Bronchial epithelial cell (primary cell): Measurements from ENCODE around the gene NRDC. TPM values are rescaled to one million over a fixed set of nuclear protein-coding genes. Genes with fewer than 3 reads are reported as not detected.

ENCODE experiments used
- DNase-seq: peaks from one replicate; pipeline ENCODE4 v3.0.0-alpha.2; 2010; ENCODE audit warnings: low read depth
- FAIRE-seq: peaks from 2 replicates; lab custom pipeline; 2011; peaks lifted over from hg19 to GRCh38; lab: Jason Lieb, UNC
- H3K27me3 ChIP-seq: 2 replicates; pipeline ENCODE4 v1.5.1; 2011; ENCODE audit warnings: low read length; ENCODE audit not compliant: control insufficient read depth, insufficient read depth
- H3K36me3 ChIP-seq: 2 replicates; pipeline ENCODE4 v1.5.1; 2011; ENCODE audit warnings: low read length; ENCODE audit not compliant: control insufficient read depth, insufficient read depth
- H3K4me3 ChIP-seq: 2 replicates; pipeline ENCODE4 v1.5.1; 2011; ENCODE audit warnings: mild to moderate bottlenecking, low read depth, low read length, control low read depth
- CTCF ChIP-seq: IDR thresholded peaks from 2 replicates; pipeline ENCODE4 v1.5.1; 2011; ENCODE audit warnings: mild to moderate bottlenecking, moderate library complexity, low read length, control low read depth, inconsistent platforms; ENCODE audit not compliant: insufficient read depth, severe bottlenecking
- total RNA-seq: library from RNA; depleted of rRNA; stranded (reverse); fragments of >200 nt; gene quantifications from 2 replicates; pipeline ENCODE4 v1.2.1, GENCODE V29; 2014

The NRDC gene
- total RNA-seq, 1 donor from 2014 or later, result 67.4 TPM

- H3K36me3 ChIP-seq, result no peaks in the 10 kb centered on the region
- no peaks in the 10 kb centered on the region for H3K27me3 ChIP-seq
- FAIRE-seq (no peak), DNase-seq (no peak)
- no peak for TF ChIP-seq CTCF
- H3K4me3 ChIP-seq, result no peak overlapping the region
Measured at GRCh38 chr1:51867479-51868232, 10.9 kb downstream of the NRDC start.

GRCh38 chr1:51863384-51863783 lies 15.1 kb downstream of the NRDC start:
- FAIRE-seq, result no peak
- no peak overlapping the region for H3K4me3 ChIP-seq
- no peaks in the 10 kb centered on the region for H3K36me3 ChIP-seq
- TF ChIP-seq CTCF, result no peak
- no peak for DNase-seq
- H3K27me3 ChIP-seq, result no peaks in the 10 kb centered on the region

DNA sequence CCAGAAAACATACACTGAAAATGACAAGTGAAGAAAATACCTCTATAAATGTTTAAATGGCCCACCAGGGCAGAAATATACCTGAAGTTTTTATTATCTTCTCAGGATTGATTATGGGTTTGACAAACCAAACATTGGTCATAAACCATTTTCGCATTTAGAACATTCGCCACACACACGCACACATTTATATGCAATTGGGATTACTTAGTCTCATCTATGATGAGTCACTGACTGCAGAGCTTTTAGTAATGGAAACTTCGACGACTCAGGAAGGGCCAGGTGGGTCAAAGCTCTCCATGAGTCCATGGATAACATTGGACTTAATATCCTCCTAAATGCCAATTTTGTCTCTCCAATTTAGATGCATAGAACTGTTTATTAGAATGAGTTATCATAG lies 16.9 kb downstream of the NRDC start:
- Histone ChIP-seq H3K27me3 (no peaks in the 10 kb centered on the region), H3K36me3 (no peaks in the 10 kb centered on the region), H3K4me3 (no peak overlapping the region)
- DNase-seq (peak; percentile 16), FAIRE-seq (no peak)
- TF ChIP-seq CTCF, result no peak

DNA sequence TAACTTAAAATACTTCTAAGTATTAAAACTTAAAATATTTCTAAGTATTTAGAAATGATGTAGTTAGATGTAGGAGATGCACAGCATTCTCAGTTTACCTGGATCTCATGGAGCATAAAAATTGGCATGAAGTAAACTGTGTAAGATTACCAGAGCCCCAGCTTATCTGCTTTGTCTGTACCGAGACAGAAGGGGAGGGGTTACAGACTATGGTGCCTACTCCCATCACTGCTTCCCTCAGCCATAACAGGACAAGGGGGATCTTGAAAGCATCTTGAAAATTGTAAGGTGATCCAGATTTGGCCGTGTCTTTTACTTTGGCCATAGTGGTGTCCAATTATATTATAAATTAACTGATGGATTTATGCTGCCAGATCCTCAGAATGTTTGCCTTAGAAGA lies 18.8 kb downstream of the NRDC start:
- DNase-seq (no peak), FAIRE-seq (no peak)
- Histone ChIP-seq H3K4me3 (no peak overlapping the region), H3K36me3 (no peaks in the 10 kb centered on the region), H3K27me3 (no peaks in the 10 kb centered on the region)
- TF ChIP-seq CTCF, result no peak

- no peak for FAIRE-seq
- DNase-seq, result no peak
- Histone ChIP-seq H3K27me3 (no peaks in the 10 kb centered on the region), H3K36me3 (no peaks in the 10 kb centered on the region), H3K4me3 (no peak overlapping the region)
- no peak for TF ChIP-seq CTCF
Measured at GRCh38 chr1:51859333-51859732, 19.2 kb downstream of the NRDC start.

GRCh38 chr1:51858892-51859291 lies 19.6 kb downstream of the NRDC start:
- TF ChIP-seq CTCF, result no peak
- no peak for DNase-seq
- Histone ChIP-seq H3K36me3 (no peaks in the 10 kb centered on the region), H3K4me3 (no peak overlapping the region), H3K27me3 (no peaks in the 10 kb centered on the region)
- FAIRE-seq, result no peak
